Measurements from ENCODE around the gene PIP.

The PIP gene

GRCh38 chr7:143181349-143181748, 49.5 kb downstream of the PIP start:
- H3K4me3 ChIP-seq (ENCODE audit: control insufficient read depth, low read depth, low read length), result no peak overlapping the region
- no peak for TF ChIP-seq CTCF (IDR thresholded peaks at IDR 0.05; ENCODE audit: control insufficient read depth, insufficient read depth, low read depth, low read length, missing control alignments)
- DNase-seq (ENCODE audit: low read depth), result no peak

GRCh38 chr7:143183024-143183423, 51.1 kb downstream of the PIP start, which contains the start of gene TAS2R39:
TSS of gene TAS2R39 (plus strand) at chr7:143183419. CDS start at chr7:143183419, 0 bp downstream.
- DNase-seq (ENCODE audit: low read depth), result no peak
- H3K4me3 ChIP-seq (ENCODE audit: control insufficient read depth, low read depth, low read length), result no peak within 1 kb of the TSS
- no peak for TF ChIP-seq CTCF (IDR thresholded peaks at IDR 0.05; ENCODE audit: control insufficient read depth, insufficient read depth, low read depth, low read length, missing control alignments)

- H3K4me3 ChIP-seq (ENCODE audit: control insufficient read depth, low read depth, low read length), result no peak overlapping the region
- no peak for TF ChIP-seq CTCF (IDR thresholded peaks at IDR 0.05; ENCODE audit: control insufficient read depth, insufficient read depth, low read depth, low read length, missing control alignments)
- DNase-seq (ENCODE audit: low read depth), result no peak
Measured at GRCh38 chr7:143185551-143185950, 53.7 kb downstream of the PIP start.

GRCh38 chr7:143188994-143189393, 57.1 kb downstream of the PIP start:
- H3K4me3 ChIP-seq (ENCODE audit: control insufficient read depth, low read depth, low read length), result no peak overlapping the region
- DNase-seq (ENCODE audit: low read depth), result no peak
- no peak for TF ChIP-seq CTCF (IDR thresholded peaks at IDR 0.05; ENCODE audit: control insufficient read depth, insufficient read depth, low read depth, low read length, missing control alignments)

Measured in AG09309 (cell line).